Erythroblast (primary cell): ENCODE measurements around the gene TENM3.

Experiments used
- GATA1 ChIP-seq: IDR thresholded peaks from 2 replicates; pipeline ENCODE4 v1.6.1; 2011; ENCODE audit warnings: low read depth, mild to moderate bottlenecking, control low read depth, low read length, moderate library complexity
- POLR2A ChIP-seq: IDR thresholded peaks from 2 replicates; pipeline ENCODE4 v1.6.1; 2011; ENCODE audit warnings: mild to moderate bottlenecking, low read length

DNA sequence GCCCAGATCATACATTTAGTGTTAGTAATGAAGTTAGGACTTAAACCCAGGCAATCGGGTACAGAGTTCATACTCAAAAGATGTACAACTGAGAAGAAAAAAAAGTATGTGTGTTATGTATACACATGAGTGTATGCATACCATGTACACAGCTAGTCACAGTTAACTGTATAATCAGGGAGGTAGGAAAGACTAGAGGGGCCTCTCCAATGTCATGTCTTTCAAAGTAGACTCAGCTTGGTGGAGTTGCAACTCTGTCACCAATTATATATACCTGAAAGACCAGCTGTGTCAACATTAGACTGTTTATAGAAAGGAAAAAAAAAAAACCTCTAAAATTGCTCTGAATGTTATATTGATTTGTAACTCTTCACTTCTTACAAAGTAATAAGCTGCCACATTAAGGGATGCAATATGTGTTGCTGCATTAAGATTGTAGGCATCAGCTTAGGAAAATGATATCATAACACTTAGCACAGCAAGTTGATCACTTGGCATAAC is 506.5 kb downstream of the TENM3 start:
- TF ChIP-seq POLR2A (no peak), GATA1 (no peak)
